Measurements from ENCODE around the gene MLN. TPM values are rescaled to one million over a fixed set of nuclear protein-coding genes. Genes with fewer than 3 reads are reported as not detected.
A peak's percentile ranks its signal among the peaks of the same experiment; 100 is the strongest.

MLN gene
- total RNA-seq, 2 experiments from 2014 or later, result not detected

DNA sequence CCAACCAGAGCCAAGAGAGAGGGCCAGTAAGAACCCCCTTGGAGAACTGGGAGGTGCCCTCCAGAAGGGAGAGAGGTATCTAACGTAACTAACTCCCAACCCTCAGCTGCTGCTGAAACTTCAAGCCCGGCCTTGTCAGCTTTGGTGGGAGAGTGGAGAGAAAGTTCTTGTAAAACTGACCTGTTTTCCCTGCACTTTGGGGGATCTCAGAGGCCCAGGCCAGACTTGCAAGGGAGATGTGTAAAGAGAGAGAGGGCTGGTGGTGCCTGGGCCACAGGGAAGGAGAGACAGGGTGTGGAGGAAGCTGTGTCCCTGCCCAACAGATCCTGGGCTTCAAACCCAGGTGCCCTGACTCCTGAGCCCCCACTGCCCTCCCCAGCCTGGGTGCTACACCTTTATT lies 39.8 kb downstream of the MLN start:
- POLR2A ChIA-PET, result no interaction called here
- no peak for ATAC-seq (ENCODE audit: low read depth)

DNA sequence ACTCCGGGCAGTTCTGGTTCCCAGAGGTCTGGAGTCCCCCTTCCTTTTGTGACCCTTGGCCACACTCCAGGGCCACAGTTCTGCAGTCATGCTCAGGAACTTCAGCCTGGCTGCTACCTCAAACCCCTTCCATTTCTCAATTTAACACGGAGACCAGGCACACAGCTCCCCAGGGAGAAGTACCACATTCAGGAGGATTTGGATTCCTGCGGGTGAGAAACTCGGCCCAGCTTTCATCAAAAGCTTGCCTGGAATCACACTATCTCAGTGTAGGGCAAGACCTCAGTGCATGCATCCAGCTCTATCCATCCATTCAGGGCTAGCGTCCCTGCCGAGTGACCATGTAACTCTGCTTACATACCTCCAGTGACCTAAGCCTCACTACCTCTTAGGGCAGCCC lies 40.3 kb downstream of the MLN start:
- POLR2A ChIA-PET, result no interaction called here
- Mint-ChIP-seq H3K27ac (no peak overlapping the region), H3K4me1 (no peaks in the 10 kb centered on the region), H3K9me3 (no peaks in the 10 kb centered on the region), H3K27me3 (peaks cover 4% of the 10 kb centered on the region), H3K4me3 (no peak overlapping the region), H3K36me3 (no peaks in the 10 kb centered on the region)
- no peak for DNase-seq
- ATAC-seq (ENCODE audit: low read depth), result no peak

More for the DNA sequence above, 39.8 kb downstream of the MLN start:
- H3K36me3 Mint-ChIP-seq, result no peaks in the 10 kb centered on the region
- no peaks in the 10 kb centered on the region for H3K4me1 Mint-ChIP-seq
- no peak for DNase-seq
- no peak overlapping the region for H3K27ac Mint-ChIP-seq
- peaks cover 4% of the 10 kb centered on the region for H3K27me3 Mint-ChIP-seq
- no peaks in the 10 kb centered on the region for H3K9me3 Mint-ChIP-seq
- H3K4me3 Mint-ChIP-seq, result no peak overlapping the region

DNA sequence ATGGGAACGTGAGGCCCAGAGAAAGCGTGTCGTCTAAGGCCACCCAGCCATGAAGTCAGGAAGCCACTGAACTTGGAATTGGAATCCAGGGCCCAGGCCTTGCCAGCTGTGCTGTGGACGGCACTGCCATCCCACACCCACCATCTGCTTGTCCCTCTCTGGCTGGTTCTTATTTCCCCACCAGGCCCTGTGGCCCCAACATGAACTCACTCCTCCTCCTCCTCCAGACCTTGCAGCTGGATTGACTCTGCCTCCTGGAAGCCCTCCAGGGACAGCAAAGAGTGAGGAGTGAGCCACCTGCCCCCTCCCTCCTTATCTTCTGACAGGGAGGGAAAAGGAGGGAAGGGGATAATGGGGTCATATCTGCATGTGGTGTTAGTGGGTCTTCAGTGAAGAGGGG lies 41.1 kb downstream of the MLN start:
- Mint-ChIP-seq H3K4me1 (no peaks in the 10 kb centered on the region), H3K27ac (no peak overlapping the region), H3K36me3 (no peaks in the 10 kb centered on the region), H3K4me3 (no peak overlapping the region), H3K9me3 (no peaks in the 10 kb centered on the region), H3K27me3 (peaks cover 4% of the 10 kb centered on the region)
- ATAC-seq (ENCODE audit: low read depth), result no peak
- POLR2A ChIA-PET, result no interaction called here
- no peak for DNase-seq

DNA sequence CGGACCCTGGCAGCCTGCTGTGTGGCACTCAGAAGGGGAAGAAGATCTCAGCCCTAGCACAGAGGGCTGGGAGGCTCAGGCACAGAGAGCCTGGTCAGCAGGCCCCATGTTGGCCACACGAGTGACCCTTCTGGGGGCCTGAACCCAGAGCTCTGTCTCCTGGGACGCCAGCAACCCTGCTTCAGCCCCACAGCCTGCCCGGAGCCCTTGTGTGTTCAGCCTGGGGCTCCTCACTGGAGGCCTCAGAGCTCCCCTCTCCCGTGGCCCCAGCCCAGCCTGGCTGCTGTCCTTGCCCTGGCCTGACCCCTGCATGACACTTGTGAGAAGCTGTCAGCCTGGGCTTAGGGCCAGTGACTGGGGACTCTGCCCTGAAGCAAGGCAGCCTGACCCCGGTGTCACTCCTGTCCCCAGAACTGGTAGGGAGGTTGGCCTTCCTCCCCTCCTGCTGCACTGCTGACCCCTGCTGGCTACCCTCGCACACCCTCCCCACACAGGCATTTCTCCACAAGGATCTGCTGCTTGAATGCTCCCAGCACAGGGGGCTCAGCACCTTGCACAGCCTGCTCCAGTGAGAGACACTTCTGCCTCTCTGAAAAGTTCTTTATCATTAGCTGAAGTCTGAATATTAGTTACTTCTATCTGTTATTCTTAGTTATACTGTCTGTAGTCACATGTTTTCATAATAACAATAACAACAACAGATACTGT lies 41.7 kb downstream of the MLN start:
- peak; percentile 61 for DNase-seq
- Mint-ChIP-seq H3K9me3 (no peaks in the 10 kb centered on the region), H3K4me3 (no peak overlapping the region), H3K27ac (no peak overlapping the region), H3K36me3 (no peaks in the 10 kb centered on the region), H3K4me1 (no peaks in the 10 kb centered on the region), H3K27me3 (peaks cover 4% of the 10 kb centered on the region)
- peak; percentile 82 for ATAC-seq (ENCODE audit: low read depth)
- POLR2A ChIA-PET, result no interaction called here

DNA sequence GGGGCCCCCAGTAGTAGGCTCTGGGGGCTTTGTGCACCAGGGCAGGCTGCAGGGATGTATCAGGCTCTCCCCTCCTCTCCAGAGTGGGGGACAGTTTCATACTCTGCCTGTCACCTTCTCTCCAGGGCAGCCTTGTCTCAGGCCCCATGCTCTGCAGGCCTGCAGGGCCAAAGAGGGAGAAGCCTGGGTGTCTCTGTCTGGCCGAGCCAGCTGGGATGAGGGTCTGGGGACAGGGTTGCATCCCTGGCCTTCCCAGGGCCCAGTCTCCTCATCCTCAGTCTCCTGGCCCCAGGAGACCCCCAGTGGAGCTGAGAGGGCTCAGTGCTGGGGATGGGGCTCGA lies 42.3 kb downstream of the MLN start:
- DNase-seq, result no peak
- Mint-ChIP-seq H3K9me3 (no peaks in the 10 kb centered on the region), H3K27ac (no peak overlapping the region), H3K27me3 (peaks cover 4% of the 10 kb centered on the region), H3K4me1 (no peaks in the 10 kb centered on the region), H3K4me3 (no peak overlapping the region), H3K36me3 (no peaks in the 10 kb centered on the region)
- ATAC-seq (ENCODE audit: low read depth), result no peak
- POLR2A ChIA-PET, result no interaction called here

DNA sequence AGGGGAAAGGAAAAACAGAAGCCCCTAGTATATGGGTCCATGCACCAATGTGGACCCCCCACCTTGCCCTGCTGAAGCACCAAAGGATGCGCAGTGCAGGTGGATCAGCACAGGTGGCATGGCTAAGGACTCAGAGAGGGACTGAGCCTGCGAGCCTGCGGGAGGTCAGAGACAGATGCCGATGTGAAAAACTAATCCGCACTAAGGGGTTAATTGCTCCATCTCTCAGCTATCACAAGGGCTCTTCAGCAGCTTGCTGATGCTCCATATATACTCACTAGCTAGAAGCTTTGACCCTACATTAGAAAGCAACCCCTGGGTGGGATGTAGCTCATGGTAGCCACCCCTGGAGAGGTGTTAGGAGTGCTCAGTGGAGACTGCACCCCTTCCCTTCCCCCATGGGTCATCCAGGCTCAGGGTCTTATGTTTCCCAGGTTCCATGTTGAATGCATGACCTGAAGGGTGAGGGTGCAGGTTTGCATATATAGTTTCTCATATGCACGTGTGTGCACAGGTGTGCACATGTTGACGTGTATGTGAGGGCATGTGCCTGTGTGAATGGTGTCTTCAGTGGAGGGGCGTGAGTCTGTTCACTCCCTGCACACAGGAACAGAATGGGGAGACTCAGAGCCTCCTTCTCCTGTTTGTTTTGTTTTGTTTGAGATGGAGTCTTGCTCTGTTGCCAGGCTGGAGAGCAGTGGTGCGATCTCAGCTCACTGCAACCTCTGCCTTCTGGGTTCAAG lies 43.7 kb downstream of the MLN start:
- H3K4me3 Mint-ChIP-seq, result no peak overlapping the region
- no peak for DNase-seq
- H3K27me3 Mint-ChIP-seq, result peaks cover 8% of the 10 kb centered on the region
- ATAC-seq (ENCODE audit: low read depth), result no peak
- H3K36me3 Mint-ChIP-seq, result no peaks in the 10 kb centered on the region
- no peaks in the 10 kb centered on the region for H3K9me3 Mint-ChIP-seq
- no peak overlapping the region for H3K27ac Mint-ChIP-seq
- POLR2A ChIA-PET, result no interaction called here
- no peaks in the 10 kb centered on the region for H3K4me1 Mint-ChIP-seq

DNA sequence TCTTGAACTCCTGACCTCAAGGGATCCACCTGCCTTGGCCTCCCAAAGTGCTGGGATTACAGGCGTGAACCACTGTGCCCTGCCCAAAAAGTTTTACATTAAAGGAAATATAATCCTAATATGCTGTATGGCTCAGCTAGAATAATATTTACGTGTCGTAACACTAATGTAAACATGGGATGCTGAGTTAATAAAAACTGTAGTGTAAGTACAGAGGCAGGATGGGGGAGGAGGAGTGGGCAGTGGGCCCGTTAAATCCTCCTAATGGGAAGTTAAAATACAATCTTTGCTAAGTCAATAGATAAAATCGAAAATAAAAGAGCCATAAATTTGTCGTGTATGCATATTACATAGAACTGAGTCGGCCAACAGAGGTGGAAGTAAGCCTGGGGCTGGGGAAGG lies 45.0 kb downstream of the MLN start:
- peaks cover 7% of the 10 kb centered on the region for H3K27me3 Mint-ChIP-seq
- no peak overlapping the region for H3K27ac Mint-ChIP-seq
- no peak overlapping the region for H3K4me3 Mint-ChIP-seq
- no peaks in the 10 kb centered on the region for H3K9me3 Mint-ChIP-seq
- no peaks in the 10 kb centered on the region for H3K36me3 Mint-ChIP-seq
- POLR2A ChIA-PET, result no interaction called here
- DNase-seq (no peak), ATAC-seq (ENCODE audit: low read depth) (no peak)
- no peaks in the 10 kb centered on the region for H3K4me1 Mint-ChIP-seq

DNA sequence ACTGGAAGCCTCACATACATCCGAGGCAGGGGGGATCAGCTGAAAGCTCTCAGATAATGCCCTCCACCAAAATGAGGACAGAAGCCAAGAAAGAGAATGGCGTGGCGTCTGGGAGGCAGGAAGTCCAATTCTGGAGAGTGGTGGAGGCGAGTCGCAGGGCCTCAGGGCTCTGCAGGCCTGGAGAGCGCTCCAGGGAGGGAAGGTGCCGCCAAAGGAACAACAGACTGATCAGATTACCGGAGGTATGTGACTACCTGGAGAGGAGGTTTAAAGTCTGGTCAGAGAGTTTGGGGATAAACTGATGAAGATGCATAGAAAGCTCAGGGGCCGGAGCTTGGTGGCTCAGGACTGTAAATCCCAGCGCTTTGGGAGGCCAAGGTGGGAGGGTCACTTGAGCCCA lies 45.9 kb downstream of the MLN start:
- peaks cover 6% of the 10 kb centered on the region for H3K27me3 Mint-ChIP-seq
- no peak overlapping the region for H3K4me3 Mint-ChIP-seq
- no peak overlapping the region for H3K27ac Mint-ChIP-seq
- ATAC-seq (ENCODE audit: low read depth) (no peak), DNase-seq (no peak)
- no peaks in the 10 kb centered on the region for H3K4me1 Mint-ChIP-seq
- POLR2A ChIA-PET, result no interaction called here
- H3K36me3 Mint-ChIP-seq, result no peaks in the 10 kb centered on the region
- no peaks in the 10 kb centered on the region for H3K9me3 Mint-ChIP-seq

DNA sequence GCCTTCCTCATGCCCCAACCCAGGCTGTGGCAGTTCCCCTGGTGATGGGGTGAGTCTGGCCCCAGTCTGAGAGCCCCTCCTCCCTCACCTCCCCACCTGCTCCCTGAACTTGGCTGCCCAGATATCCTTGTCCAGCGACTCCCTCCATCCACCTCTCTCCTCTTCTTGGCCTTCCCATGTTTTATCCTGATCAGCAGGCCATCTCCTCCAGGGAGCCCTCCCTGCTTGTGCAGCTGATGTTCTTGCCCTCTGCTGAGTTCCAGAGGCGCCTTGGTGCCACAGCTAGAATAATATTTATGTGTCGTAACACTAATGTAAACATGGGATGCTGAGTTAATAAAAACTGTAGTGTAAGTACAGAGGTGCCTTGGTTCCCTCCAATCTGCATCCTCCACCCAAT lies 46.7 kb downstream of the MLN start:
- Mint-ChIP-seq H3K9me3 (no peaks in the 10 kb centered on the region), H3K27ac (no peak overlapping the region), H3K36me3 (no peaks in the 10 kb centered on the region), H3K4me1 (no peaks in the 10 kb centered on the region), H3K4me3 (no peak overlapping the region), H3K27me3 (peaks cover 6% of the 10 kb centered on the region)
- no peak for ATAC-seq (ENCODE audit: low read depth)
- POLR2A ChIA-PET, result no interaction called here
- DNase-seq, result no peak

DNA sequence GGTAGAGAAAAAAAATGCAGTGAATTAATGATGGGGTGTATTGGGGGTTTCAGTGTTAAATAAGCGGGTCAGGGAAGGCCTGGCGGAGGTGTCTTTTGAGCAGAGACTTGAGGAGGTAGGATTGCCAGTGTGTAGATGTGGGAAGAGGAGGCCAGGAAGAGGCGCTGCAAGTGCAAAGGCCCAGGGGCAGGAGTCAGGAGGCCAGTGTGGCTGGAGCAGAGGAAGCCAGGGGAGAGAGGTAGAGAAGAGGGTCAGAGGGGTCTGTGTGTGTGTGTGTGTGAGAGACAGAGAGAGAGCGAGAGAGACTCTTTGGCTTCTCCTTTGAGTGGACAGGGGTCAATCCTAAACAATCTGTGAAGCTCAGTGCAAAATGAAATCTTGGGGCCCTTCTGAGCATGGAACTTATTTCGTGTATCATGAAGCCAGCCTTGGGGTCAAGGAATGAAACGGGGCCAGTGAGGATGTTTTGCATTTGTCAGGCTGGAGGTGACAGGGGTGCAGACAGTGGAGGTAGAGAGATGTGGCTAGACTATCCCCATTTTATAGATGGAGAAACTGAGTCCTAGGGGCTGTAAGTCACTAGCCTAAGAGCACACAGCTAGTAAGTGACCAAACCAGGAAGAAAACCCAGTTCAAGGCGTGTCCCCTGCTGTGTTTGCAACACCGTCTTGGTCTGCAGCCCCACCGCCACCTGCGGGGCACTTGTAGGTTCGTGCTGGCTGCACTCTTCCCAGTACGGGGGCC lies 47.4 kb downstream of the MLN start:
- H3K9me3 Mint-ChIP-seq, result no peaks in the 10 kb centered on the region
- H3K27ac Mint-ChIP-seq, result peak overlapping the region; percentile 8
- no peak for DNase-seq
- POLR2A ChIA-PET, result no interaction called here
- no peaks in the 10 kb centered on the region for H3K4me1 Mint-ChIP-seq
- H3K36me3 Mint-ChIP-seq, result no peaks in the 10 kb centered on the region
- ATAC-seq (ENCODE audit: low read depth), result no peak
- peaks cover 6% of the 10 kb centered on the region for H3K27me3 Mint-ChIP-seq
- H3K4me3 Mint-ChIP-seq, result no peak overlapping the region

DNA sequence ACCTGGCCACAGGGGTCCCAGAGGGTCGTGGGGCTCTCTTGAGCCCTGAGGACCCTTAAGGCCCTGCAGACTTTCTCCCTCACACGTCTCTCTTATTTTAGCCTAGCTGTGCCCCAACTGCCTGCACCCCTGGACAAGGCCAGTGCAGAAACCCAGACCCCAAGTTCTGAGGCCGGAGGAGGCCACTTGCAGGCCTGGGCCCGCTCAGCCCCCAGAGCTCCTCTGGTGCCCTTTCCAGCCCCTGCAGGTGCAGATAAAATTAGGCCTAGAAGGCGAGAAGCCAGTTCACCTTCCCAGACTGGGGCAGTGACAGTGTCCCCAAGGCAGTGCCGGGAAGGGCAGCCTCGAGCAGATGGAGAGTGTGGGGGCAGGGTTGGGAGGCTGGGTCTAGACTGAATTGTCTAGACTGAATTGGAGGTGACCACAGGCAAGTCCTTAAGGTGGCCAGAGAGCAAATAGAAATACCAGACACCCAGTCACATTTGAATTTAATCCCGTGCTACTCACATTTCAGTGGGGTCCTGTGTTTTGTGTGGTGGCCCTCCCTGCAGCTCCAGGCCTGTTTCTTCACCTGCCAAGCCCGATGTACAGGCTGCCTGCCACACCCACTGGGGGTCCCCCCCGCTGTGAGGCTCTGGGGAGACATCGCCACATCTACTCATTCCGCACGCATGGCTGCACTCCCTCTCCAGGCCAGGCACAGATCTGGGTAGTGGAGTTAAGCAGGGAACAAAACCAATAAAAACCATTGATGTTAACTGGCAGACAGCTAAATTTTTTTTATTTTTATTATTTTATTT lies 48.5 kb downstream of the MLN start:
- Mint-ChIP-seq H3K4me3 (no peak overlapping the region), H3K36me3 (no peaks in the 10 kb centered on the region), H3K4me1 (no peaks in the 10 kb centered on the region), H3K9me3 (no peaks in the 10 kb centered on the region), H3K27ac (no peak overlapping the region), H3K27me3 (peaks cover 6% of the 10 kb centered on the region)
- POLR2A ChIA-PET, result no interaction called here
- no peak for ATAC-seq (ENCODE audit: low read depth)
- no peak for DNase-seq

DNA sequence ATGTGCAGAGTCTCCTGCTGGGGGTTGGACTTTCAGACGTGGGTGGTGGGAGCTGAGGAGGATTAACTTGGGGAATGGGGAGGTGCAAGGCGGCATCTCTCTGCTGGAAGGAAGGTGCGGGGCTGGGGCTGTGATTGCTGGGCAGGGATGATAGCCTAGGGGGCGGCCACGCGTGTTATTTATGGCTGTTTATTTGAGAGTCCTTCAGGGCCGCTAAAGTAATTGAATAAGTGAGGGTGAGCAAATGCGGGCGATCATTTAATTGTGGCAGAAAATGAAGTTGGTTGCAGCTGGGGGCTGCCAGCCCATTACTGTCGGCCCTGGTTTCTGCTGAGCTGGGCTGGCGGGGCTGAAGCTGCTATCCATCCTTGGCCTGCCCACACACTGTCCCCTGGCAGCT lies 49.6 kb downstream of the MLN start:
- H3K4me1 Mint-ChIP-seq, result no peaks in the 10 kb centered on the region
- H3K9me3 Mint-ChIP-seq, result no peaks in the 10 kb centered on the region
- POLR2A ChIA-PET, result no interaction called here
- H3K27me3 Mint-ChIP-seq, result peaks cover 6% of the 10 kb centered on the region
- ATAC-seq (ENCODE audit: low read depth), result no peak
- H3K36me3 Mint-ChIP-seq, result no peaks in the 10 kb centered on the region
- H3K27ac Mint-ChIP-seq, result no peak overlapping the region
- H3K4me3 Mint-ChIP-seq, result no peak overlapping the region
- DNase-seq, result no peak

DNA sequence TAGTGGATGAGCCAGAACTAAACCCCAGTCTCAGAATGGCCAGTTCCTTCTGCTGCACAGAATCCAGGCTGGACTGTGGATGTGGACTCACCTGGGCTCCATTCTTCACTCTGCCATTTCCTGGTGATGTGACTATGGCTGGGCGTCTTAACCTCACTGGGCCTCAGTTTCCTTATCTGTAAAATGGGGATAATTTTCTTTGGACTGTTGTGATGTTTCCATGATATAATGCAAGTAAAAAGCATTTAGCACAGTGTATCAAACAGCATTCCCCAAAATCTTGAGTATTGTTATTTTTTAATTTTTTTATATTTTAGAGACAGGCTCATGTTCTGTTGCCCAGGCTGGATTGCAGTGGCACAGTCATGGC lies 51.2 kb downstream of the MLN start:
- H3K36me3 Mint-ChIP-seq, result no peaks in the 10 kb centered on the region
- H3K4me3 Mint-ChIP-seq, result no peak overlapping the region
- H3K4me1 Mint-ChIP-seq, result no peaks in the 10 kb centered on the region
- DNase-seq (no peak), ATAC-seq (ENCODE audit: low read depth) (no peak)
- H3K9me3 Mint-ChIP-seq, result no peaks in the 10 kb centered on the region
- POLR2A ChIA-PET, result no interaction called here
- no peak overlapping the region for H3K27ac Mint-ChIP-seq
- peaks cover 6% of the 10 kb centered on the region for H3K27me3 Mint-ChIP-seq
